ENCODE results near the gene CHMP5.

The CHMP5 gene

GRCh38 chr9:33242609-33243134 is 22.2 kb upstream of the CHMP5 start:
- in situ Hi-C loops (cut with HindIII; ENCODE audit: low sequenced_read_pairs), result no loop called here
- no peak for TF ChIP-seq CTCF (IDR thresholded peaks at IDR 0.05; ENCODE audit: low read depth, low read length, missing control alignments)
- H3K4me3 ChIP-seq (ENCODE audit: low read depth, low read length), result no peak overlapping the region
- DNase-seq (ENCODE audit: low read depth), result no peak

GRCh38 chr9:33244137-33244784 is 20.6 kb upstream of the CHMP5 start:
- TF ChIP-seq CTCF (IDR thresholded peaks at IDR 0.05; ENCODE audit: low read depth, low read length, missing control alignments), result no peak
- in situ Hi-C loops (cut with HindIII; ENCODE audit: low sequenced_read_pairs), result no loop called here
- DNase-seq (ENCODE audit: low read depth), result no peak
- no peak overlapping the region for H3K4me3 ChIP-seq (ENCODE audit: low read depth, low read length)

GRCh38 chr9:33245341-33245740 is 19.5 kb upstream of the CHMP5 start:
- DNase-seq (ENCODE audit: low read depth), result no peak
- no peak for TF ChIP-seq CTCF (IDR thresholded peaks at IDR 0.05; ENCODE audit: low read depth, low read length, missing control alignments)
- in situ Hi-C loops (cut with HindIII; ENCODE audit: low sequenced_read_pairs), result no loop called here
- H3K4me3 ChIP-seq (ENCODE audit: low read depth, low read length), result no peak overlapping the region

- no peak for DNase-seq (ENCODE audit: low read depth)
- in situ Hi-C loops (cut with HindIII; ENCODE audit: low sequenced_read_pairs), result no loop called here
- no peak for TF ChIP-seq CTCF (IDR thresholded peaks at IDR 0.05; ENCODE audit: low read depth, low read length, missing control alignments)
- no peak overlapping the region for H3K4me3 ChIP-seq (ENCODE audit: low read depth, low read length)
These were observed 18.5 kb upstream of the CHMP5 start for GRCh38 chr9:33246269-33246860.

GRCh38 chr9:33248606-33249005 is 16.2 kb upstream of the CHMP5 start:
- in situ Hi-C loops (cut with HindIII; ENCODE audit: low sequenced_read_pairs), result no loop called here
- no peak for TF ChIP-seq CTCF (IDR thresholded peaks at IDR 0.05; ENCODE audit: low read depth, low read length, missing control alignments)
- no peak for DNase-seq (ENCODE audit: low read depth)
- H3K4me3 ChIP-seq (ENCODE audit: low read depth, low read length), result no peak overlapping the region

- TF ChIP-seq CTCF (IDR thresholded peaks at IDR 0.05; ENCODE audit: low read depth, low read length, missing control alignments), result no peak
- DNase-seq (ENCODE audit: low read depth), result no peak
- in situ Hi-C loops (cut with HindIII; ENCODE audit: low sequenced_read_pairs), result no loop called here
- no peak overlapping the region for H3K4me3 ChIP-seq (ENCODE audit: low read depth, low read length)
These were observed 15.7 kb upstream of the CHMP5 start for GRCh38 chr9:33249087-33249658.

All from astrocyte of the cerebellum (primary cell).